Prostate gland (tissue), 2 donors: ENCODE data around the gene SUMO3.

Source experiments
- CTCF ChIP-seq, 4 experiments: fragments of 200-600 bp in 2 of 4; fragments of 450-650 bp in 2 of 4; sonication (generic) in 2 of 4; IDR thresholded peaks; 1 replicate in 3 of 4; 2 replicates in 1 of 4; pipeline ENCODE4 v1.5.1; 2016 to 2019; ENCODE audit warnings: antibody characterized with exemption in 4 of 4, mild to moderate bottlenecking in 2 of 4, moderate library complexity in 2 of 4
- POLR2AphosphoS5 ChIP-seq: sonication (generic); formaldehyde crosslinking; IDR thresholded peaks from one replicate; pipeline ENCODE4 v1.6.1; 2017; ENCODE audit warnings: antibody characterized with exemption

GRCh38 chr21:44760376-44760775, 57.5 kb downstream of the SUMO3 start:
- TF ChIP-seq CTCF (IDR thresholded peaks at IDR 0.05) (no peak), POLR2AphosphoS5 (no peak)
